ENCODE data around the gene PABPN1L.

The PABPN1L gene

GRCh38 chr16:88835383-88835782, 31.1 kb downstream of the PABPN1L start:
- Histone ChIP-seq H3K9me3 (ENCODE audit: insufficient read depth, low read depth, low read length) (no peaks in the 10 kb centered on the region), H2BK12ac (ENCODE audit: low read length) (no peak overlapping the region), H2BK120ac (ENCODE audit: insufficient read depth, low read length, poor library complexity) (no peak overlapping the region)

GRCh38 chr16:88834670-88835069, 31.8 kb downstream of the PABPN1L start:
- Histone ChIP-seq H3K4me1 (ENCODE audit: control insufficient read depth in 1 of 2, insufficient read depth in 2 of 2, low read length in 2 of 2) (no peaks in the 10 kb centered on the region), H3K23ac (ENCODE audit: low read length) (no peak overlapping the region), H4K91ac (ENCODE audit: low read depth, low read length) (no peak overlapping the region), H3K27me3 (ENCODE audit: insufficient read depth, low read length) (no peaks in the 10 kb centered on the region), H3K4me2 (ENCODE audit: low read length) (no peak overlapping the region), H3K4me3 (ENCODE audit: low read depth, low read length) (no peak overlapping the region), H3K79me2 (ENCODE audit: control insufficient read depth, insufficient read depth, low read length, poor library complexity) (no peaks in the 10 kb centered on the region), H3K4ac (ENCODE audit: low read depth, low read length) (no peak overlapping the region), H3K9me3 (ENCODE audit: insufficient read depth, low read depth, low read length) (no peaks in the 10 kb centered on the region), H3K14ac (ENCODE audit: low read length) (no peak overlapping the region), H2BK120ac (ENCODE audit: insufficient read depth, low read length, poor library complexity) (no peak overlapping the region), H3K18ac (ENCODE audit: low read length) (no peak overlapping the region), H2AK5ac (ENCODE audit: low read length) (no peak overlapping the region), H2AFZ (ENCODE audit: insufficient read depth, low read length, poor library complexity) (no peak overlapping the region), H2BK5ac (ENCODE audit: low read depth, low read length, poor library complexity) (no peak overlapping the region), H3K9ac (ENCODE audit: low read length) (no peak overlapping the region), H4K8ac (ENCODE audit: low read depth, low read length) (no peak overlapping the region), H3K79me1 (ENCODE audit: low read length) (no peaks in the 10 kb centered on the region), H4K12ac (ENCODE audit: low read depth, low read length) (no peak overlapping the region), H3K36me3 (ENCODE audit: control insufficient read depth in 1 of 2, insufficient read depth in 2 of 2, low read length in 2 of 2) (peaks cover 24 to 25% of the 10 kb centered on the region in 2 experiments), H2BK12ac (ENCODE audit: low read length) (no peak overlapping the region), H3K27ac (ENCODE audit: low read depth, low read length) (no peak overlapping the region)
- DNase-seq = no peak
- no CpG with 5 or more reads among the region's 13 CpGs for WGBS (ENCODE audit: extremely low coverage, insufficient coverage, insufficient read length)

More at GRCh38 chr16:88835383-88835782, 31.1 kb downstream of the PABPN1L start:
- Histone ChIP-seq H3K4ac (ENCODE audit: low read depth, low read length) (no peak overlapping the region), H3K79me2 (ENCODE audit: control insufficient read depth, insufficient read depth, low read length, poor library complexity) (no peaks in the 10 kb centered on the region), H4K91ac (ENCODE audit: low read depth, low read length) (no peak overlapping the region), H3K36me3 (ENCODE audit: control insufficient read depth in 1 of 2, insufficient read depth in 2 of 2, low read length in 2 of 2) (peaks cover 30 to 32% of the 10 kb centered on the region in 2 experiments), H4K12ac (ENCODE audit: low read depth, low read length) (no peak overlapping the region), H2BK5ac (ENCODE audit: low read depth, low read length, poor library complexity) (no peak overlapping the region), H3K23ac (ENCODE audit: low read length) (no peak overlapping the region), H3K14ac (ENCODE audit: low read length) (no peak overlapping the region), H2AFZ (ENCODE audit: insufficient read depth, low read length, poor library complexity) (no peak overlapping the region), H2AK5ac (ENCODE audit: low read length) (no peak overlapping the region), H3K4me2 (ENCODE audit: low read length) (no peak overlapping the region), H3K4me1 (ENCODE audit: control insufficient read depth in 1 of 2, insufficient read depth in 2 of 2, low read length in 2 of 2) (no peaks in the 10 kb centered on the region), H3K4me3 (ENCODE audit: low read depth, low read length) (no peak overlapping the region), H4K8ac (ENCODE audit: low read depth, low read length) (no peak overlapping the region), H3K79me1 (ENCODE audit: low read length) (no peaks in the 10 kb centered on the region), H3K27me3 (ENCODE audit: insufficient read depth, low read length) (no peaks in the 10 kb centered on the region), H3K27ac (ENCODE audit: low read depth, low read length) (no peak overlapping the region), H3K18ac (ENCODE audit: low read length) (no peak overlapping the region), H3K9ac (ENCODE audit: low read length) (no peak overlapping the region)
- WGBS (ENCODE audit: extremely low coverage, insufficient coverage, insufficient read length) = no CpG with 5 or more reads among the region's 11 CpGs
- DNase-seq = peak in 1 of 2 donors; percentile 7

GRCh38 chr16:88833086-88833485, 33.4 kb downstream of the PABPN1L start:
- Histone ChIP-seq H4K12ac (ENCODE audit: low read depth, low read length) (no peak overlapping the region), H3K4me2 (ENCODE audit: low read length) (no peak overlapping the region), H3K4me1 (ENCODE audit: control insufficient read depth in 1 of 2, insufficient read depth in 2 of 2, low read length in 2 of 2) (no peaks in the 10 kb centered on the region), H3K79me2 (ENCODE audit: control insufficient read depth, insufficient read depth, low read length, poor library complexity) (no peaks in the 10 kb centered on the region), H3K4me3 (ENCODE audit: low read depth, low read length) (no peak overlapping the region), H4K91ac (ENCODE audit: low read depth, low read length) (no peak overlapping the region), H2AFZ (ENCODE audit: insufficient read depth, low read length, poor library complexity) (no peak overlapping the region), H3K9ac (ENCODE audit: low read length) (no peak overlapping the region), H3K27me3 (ENCODE audit: insufficient read depth, low read length) (no peaks in the 10 kb centered on the region), H3K14ac (ENCODE audit: low read length) (no peak overlapping the region), H2AK5ac (ENCODE audit: low read length) (no peak overlapping the region), H2BK12ac (ENCODE audit: low read length) (no peak overlapping the region), H4K8ac (ENCODE audit: low read depth, low read length) (no peak overlapping the region), H3K36me3 (ENCODE audit: control insufficient read depth in 1 of 2, insufficient read depth in 2 of 2, low read length in 2 of 2) (peaks cover 17 to 21% of the 10 kb centered on the region in 2 experiments), H3K9me3 (ENCODE audit: insufficient read depth, low read depth, low read length) (no peaks in the 10 kb centered on the region), H3K18ac (ENCODE audit: low read length) (no peak overlapping the region), H3K79me1 (ENCODE audit: low read length) (no peaks in the 10 kb centered on the region), H2BK5ac (ENCODE audit: low read depth, low read length, poor library complexity) (no peak overlapping the region), H3K23ac (ENCODE audit: low read length) (no peak overlapping the region), H2BK120ac (ENCODE audit: insufficient read depth, low read length, poor library complexity) (no peak overlapping the region), H3K27ac (ENCODE audit: low read depth, low read length) (no peak overlapping the region), H3K4ac (ENCODE audit: low read depth, low read length) (no peak overlapping the region)
- no CpG with 5 or more reads among the region's 13 CpGs for WGBS (ENCODE audit: extremely low coverage, insufficient coverage, insufficient read length)
- DNase-seq = no peak

- no peak overlapping the region for H3K18ac ChIP-seq (ENCODE audit: low read length)
- no peak overlapping the region for H3K4me3 ChIP-seq (ENCODE audit: low read depth, low read length)
- no peaks in the 10 kb centered on the region for H3K79me1 ChIP-seq (ENCODE audit: low read length)
- H3K27me3 ChIP-seq (ENCODE audit: insufficient read depth, low read length) = no peaks in the 10 kb centered on the region
- no peak overlapping the region for H3K23ac ChIP-seq (ENCODE audit: low read length)
- H4K12ac ChIP-seq (ENCODE audit: low read depth, low read length) = no peak overlapping the region
- H4K91ac ChIP-seq (ENCODE audit: low read depth, low read length) = no peak overlapping the region
- no peak overlapping the region for H2BK5ac ChIP-seq (ENCODE audit: low read depth, low read length, poor library complexity)
- no peak overlapping the region for H3K4me2 ChIP-seq (ENCODE audit: low read length)
- no peak overlapping the region for H2BK12ac ChIP-seq (ENCODE audit: low read length)
- no peak overlapping the region for H3K4ac ChIP-seq (ENCODE audit: low read depth, low read length)
- H3K9ac ChIP-seq (ENCODE audit: low read length) = no peak overlapping the region
- no peak overlapping the region for H2AK5ac ChIP-seq (ENCODE audit: low read length)
- no CpG with 5 or more reads among the region's 13 CpGs for WGBS (ENCODE audit: extremely low coverage, insufficient coverage, insufficient read length)
- peaks cover 17 to 22% of the 10 kb centered on the region in 2 experiments for H3K36me3 ChIP-seq (ENCODE audit: control insufficient read depth in 1 of 2, insufficient read depth in 2 of 2, low read length in 2 of 2)
- H3K9me3 ChIP-seq (ENCODE audit: insufficient read depth, low read depth, low read length) = no peaks in the 10 kb centered on the region
- no peak overlapping the region for H2BK120ac ChIP-seq (ENCODE audit: insufficient read depth, low read length, poor library complexity)
- no peak overlapping the region for H3K27ac ChIP-seq (ENCODE audit: low read depth, low read length)
- H2AFZ ChIP-seq (ENCODE audit: insufficient read depth, low read length, poor library complexity) = no peak overlapping the region
- no peak overlapping the region for H3K14ac ChIP-seq (ENCODE audit: low read length)
- H4K8ac ChIP-seq (ENCODE audit: low read depth, low read length) = no peak overlapping the region
- no peaks in the 10 kb centered on the region for H3K79me2 ChIP-seq (ENCODE audit: control insufficient read depth, insufficient read depth, low read length, poor library complexity)
- peak in 1 of 2 donors; percentile 24 for DNase-seq
- H3K4me1 ChIP-seq (ENCODE audit: control insufficient read depth in 1 of 2, insufficient read depth in 2 of 2, low read length in 2 of 2) = no peaks in the 10 kb centered on the region
Observed at GRCh38 chr16:88831838-88832237, 34.6 kb downstream of the PABPN1L start.
